Stimulated activated CD8-positive, alpha-beta memory T cell treated with anti-CD3 and anti-CD28 coated beads, Interleukin-12 subunit alpha, Interleukin-12 subunit beta, amount 100 ng/mL, for 1 hour (primary cell): ENCODE measurements around the gene CASP1.

Source experiments
- DNase-seq: peaks from one replicate; pipeline ENCODE4 v3.0.0-alpha.2; 2020; ENCODE audit warnings: low read depth

CASP1 gene

GRCh38 chr11:104984808-104985207 lies 50.1 kb downstream of the CASP1 start:
- DNase-seq = no peak

DNA sequence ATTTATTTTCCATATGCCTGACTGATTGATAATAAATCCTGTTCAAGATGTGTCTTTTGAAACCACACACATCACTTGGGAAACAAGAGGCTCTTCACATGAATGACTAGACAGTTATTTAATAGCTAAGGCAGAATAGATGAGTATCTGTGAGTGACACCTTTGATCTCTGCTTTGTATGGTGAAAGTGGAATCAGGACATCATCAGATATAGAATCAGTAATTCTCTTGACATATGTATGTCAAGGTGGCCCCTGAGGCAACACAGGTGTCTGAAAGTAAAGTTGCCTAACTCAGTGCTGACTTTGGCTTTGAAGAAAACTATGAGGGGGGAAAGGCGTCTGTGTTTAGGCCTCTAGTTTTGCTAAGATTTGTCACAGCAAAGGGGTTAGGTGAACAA lies 55.1 kb downstream of the CASP1 start:
- DNase-seq = no peak
